WERI-Rb-1 (cell line): ENCODE data around the gene CDH18.

Experiments
- DNase-seq: peaks from one replicate; pipeline ENCODE4 v3.0.0-alpha.2; 2020
- H3K27ac ChIP-seq: fragments of 250-450 bp; sonication (Bioruptor Pico); 2 replicates; pipeline ENCODE4 v1.5.1; 2020; ENCODE audit warnings: mild to moderate bottlenecking, moderate library complexity
- H3K27me3 ChIP-seq: fragments of 250-450 bp; sonication (Bioruptor Pico); 2 replicates; pipeline ENCODE4 v1.5.1; 2021; ENCODE audit warnings: mild to moderate bottlenecking, low read depth, moderate library complexity; ENCODE audit not compliant: insufficient read depth, severe bottlenecking
- H3K36me3 ChIP-seq: fragments of 250-450 bp; sonication (Bioruptor Pico); 2 replicates; pipeline ENCODE4 v1.5.1; 2020; ENCODE audit warnings: mild to moderate bottlenecking, moderate library complexity
- H3K4me3 ChIP-seq: 2 replicates; pipeline ENCODE4 v1.5.1; 2011; ENCODE audit warnings: low read depth, mild to moderate bottlenecking, control low read depth, low read length
- H3K9me3 ChIP-seq: fragments of 250-450 bp; sonication (Bioruptor Pico); 2 replicates; pipeline ENCODE4 v1.5.1; 2021; ENCODE audit warnings: mild to moderate bottlenecking, moderate library complexity; ENCODE audit not compliant: severe bottlenecking
- TF ChIP-seq, protein P1 (sequence below): IDR thresholded peaks from 2 replicates; pipeline ENCODE4 v1.5.1; 2011; ENCODE audit warnings: low read depth, mild to moderate bottlenecking, control low read depth, inconsistent platforms, low read length

CDH18 gene

GRCh38 chr5:19709403-19709802, 278.6 kb downstream of the CDH18 start:
- TF ChIP-seq, protein P1, sequence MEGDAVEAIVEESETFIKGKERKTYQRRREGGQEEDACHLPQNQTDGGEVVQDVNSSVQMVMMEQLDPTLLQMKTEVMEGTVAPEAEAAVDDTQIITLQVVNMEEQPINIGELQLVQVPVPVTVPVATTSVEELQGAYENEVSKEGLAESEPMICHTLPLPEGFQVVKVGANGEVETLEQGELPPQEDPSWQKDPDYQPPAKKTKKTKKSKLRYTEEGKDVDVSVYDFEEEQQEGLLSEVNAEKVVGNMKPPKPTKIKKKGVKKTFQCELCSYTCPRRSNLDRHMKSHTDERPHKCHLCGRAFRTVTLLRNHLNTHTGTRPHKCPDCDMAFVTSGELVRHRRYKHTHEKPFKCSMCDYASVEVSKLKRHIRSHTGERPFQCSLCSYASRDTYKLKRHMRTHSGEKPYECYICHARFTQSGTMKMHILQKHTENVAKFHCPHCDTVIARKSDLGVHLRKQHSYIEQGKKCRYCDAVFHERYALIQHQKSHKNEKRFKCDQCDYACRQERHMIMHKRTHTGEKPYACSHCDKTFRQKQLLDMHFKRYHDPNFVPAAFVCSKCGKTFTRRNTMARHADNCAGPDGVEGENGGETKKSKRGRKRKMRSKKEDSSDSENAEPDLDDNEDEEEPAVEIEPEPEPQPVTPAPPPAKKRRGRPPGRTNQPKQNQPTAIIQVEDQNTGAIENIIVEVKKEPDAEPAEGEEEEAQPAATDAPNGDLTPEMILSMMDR: no peak
- Histone ChIP-seq H3K36me3 (no peaks in the 10 kb centered on the region), H3K27ac (no peak overlapping the region), H3K9me3 (no peaks in the 10 kb centered on the region), H3K27me3 (no peaks in the 10 kb centered on the region), H3K4me3 (no peak overlapping the region)
- DNase-seq: no peak

DNA sequence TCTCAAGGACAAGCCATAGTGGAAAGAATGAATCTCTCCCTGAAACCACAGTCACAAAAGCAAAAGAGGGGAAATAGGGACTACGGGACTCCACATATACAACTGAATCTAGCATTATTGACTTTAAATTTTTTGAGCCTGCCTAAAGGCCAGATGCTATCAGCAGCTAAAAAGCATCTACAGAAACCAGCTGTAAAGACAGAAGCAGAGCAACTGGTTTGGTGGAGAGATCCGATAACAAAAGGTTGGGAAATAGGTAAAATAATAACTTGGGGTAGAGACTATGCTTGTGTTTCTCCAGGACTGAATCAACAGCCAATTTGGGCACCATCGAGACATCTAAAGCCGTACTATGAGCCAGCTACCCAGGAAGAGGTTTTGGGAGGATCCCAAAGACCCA, 281.2 kb downstream of the CDH18 start:
- no peak overlapping the region for H3K27ac ChIP-seq
- no peaks in the 10 kb centered on the region for H3K36me3 ChIP-seq
- H3K4me3 ChIP-seq: no peak overlapping the region
- no peak for DNase-seq
- H3K27me3 ChIP-seq: no peaks in the 10 kb centered on the region
- TF ChIP-seq, protein P1: no peak
- H3K9me3 ChIP-seq: peaks cover 5% of the 10 kb centered on the region

DNA sequence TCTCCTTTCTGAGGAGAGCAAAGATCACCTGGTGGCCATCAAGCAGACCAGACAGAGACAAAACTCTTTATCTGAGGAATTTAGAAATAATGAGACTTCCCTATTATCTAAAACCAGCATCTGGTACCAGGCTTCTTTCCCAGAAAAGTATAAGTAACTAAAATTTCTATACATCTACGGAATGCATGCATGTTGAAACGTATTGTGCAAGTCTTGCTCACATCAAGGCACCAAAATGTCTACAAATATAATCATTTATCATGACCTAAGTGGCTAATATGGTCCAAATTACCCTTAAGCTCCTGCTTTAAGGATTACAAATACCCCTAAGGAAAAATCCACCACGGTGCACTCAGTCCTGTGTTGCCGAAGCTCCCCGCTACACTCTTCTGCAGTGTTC, 286.3 kb downstream of the CDH18 start:
- H3K9me3 ChIP-seq: peaks cover 5% of the 10 kb centered on the region
- H3K4me3 ChIP-seq: no peak overlapping the region
- H3K36me3 ChIP-seq: no peaks in the 10 kb centered on the region
- no peak overlapping the region for H3K27ac ChIP-seq
- no peak for DNase-seq
- H3K27me3 ChIP-seq: no peaks in the 10 kb centered on the region
- TF ChIP-seq, protein P1: no peak

DNA sequence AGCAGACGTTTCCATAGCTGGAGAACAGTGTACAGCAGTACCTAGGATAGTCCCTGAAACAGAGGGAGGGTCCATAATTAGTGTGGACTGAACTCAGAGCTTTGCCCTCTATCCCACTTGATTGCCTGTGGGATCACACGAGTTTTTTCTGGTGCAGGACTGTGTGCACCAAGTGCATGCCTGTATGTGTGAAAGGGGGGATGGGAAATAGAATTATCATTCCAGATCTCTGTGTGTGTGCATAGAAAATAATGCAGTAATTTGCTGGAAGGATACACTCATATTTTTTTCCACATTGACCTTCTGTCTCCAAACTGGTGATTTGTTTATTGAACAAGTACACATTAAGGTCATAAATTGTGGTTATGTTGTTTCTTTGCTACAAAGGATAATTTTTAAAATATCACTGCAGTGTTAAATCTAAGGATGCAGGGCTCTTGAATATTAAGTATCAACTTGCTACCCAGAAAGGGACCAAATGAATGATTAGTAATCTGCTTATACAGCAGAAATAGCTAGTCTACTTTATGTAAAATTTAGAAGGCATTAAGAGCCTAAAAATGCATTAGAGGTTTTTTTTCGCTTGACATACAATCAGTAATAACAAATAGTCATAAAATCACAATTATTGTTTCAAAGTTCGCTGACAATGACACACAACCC, 292.9 kb downstream of the CDH18 start:
- TF ChIP-seq, protein P1: no peak
- Histone ChIP-seq H3K27me3 (no peaks in the 10 kb centered on the region), H3K4me3 (no peak overlapping the region), H3K36me3 (no peaks in the 10 kb centered on the region), H3K27ac (no peak overlapping the region), H3K9me3 (no peaks in the 10 kb centered on the region)
- no peak for DNase-seq

GRCh38 chr5:19690978-19691377, 297.0 kb downstream of the CDH18 start:
- TF ChIP-seq, protein P1: no peak
- Histone ChIP-seq H3K27me3 (no peaks in the 10 kb centered on the region), H3K9me3 (no peaks in the 10 kb centered on the region), H3K27ac (no peak overlapping the region), H3K4me3 (no peak overlapping the region), H3K36me3 (no peaks in the 10 kb centered on the region)
- no peak for DNase-seq

DNA sequence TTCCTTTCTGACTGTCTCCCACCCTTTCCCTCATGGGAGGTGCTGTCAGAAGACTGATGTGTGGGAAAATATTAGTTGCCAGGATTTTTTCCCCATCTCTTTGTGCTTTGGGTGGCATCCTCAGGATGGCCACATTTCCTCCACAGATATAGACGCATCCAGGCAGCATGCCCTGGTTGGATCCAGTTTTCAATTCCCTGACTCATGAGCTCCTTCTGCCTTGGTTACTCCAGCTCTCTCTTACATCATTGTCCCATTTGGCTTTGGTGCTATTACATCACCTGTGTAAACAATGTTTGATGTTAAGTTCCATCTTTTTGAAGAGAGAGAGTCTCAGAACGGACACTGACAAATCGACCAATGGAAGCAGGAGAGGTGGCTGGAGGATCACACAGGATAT, 302.5 kb downstream of the CDH18 start:
- Histone ChIP-seq H3K9me3 (no peaks in the 10 kb centered on the region), H3K27me3 (no peaks in the 10 kb centered on the region), H3K36me3 (no peaks in the 10 kb centered on the region), H3K4me3 (no peak overlapping the region), H3K27ac (no peak overlapping the region)
- TF ChIP-seq, protein P1: no peak
- DNase-seq: no peak
